PC-9 (cell line): ENCODE data around the gene SPEN. TPM values are rescaled to one million over a fixed set of nuclear protein-coding genes. Genes with fewer than 3 reads are reported as not detected.

Experiments
- BruUV-seq: library from RNA; stranded (reverse); fragments of 400-500 nt; replicated peaks from 2 replicates; lab custom pipeline; 2021; lab: Mats Ljungman, UMichigan
- CTCF ChIA-PET: fragments of 300-600 bp; sonication (Branson Sonifier 250); formaldehyde crosslinking; loops from one replicate; lab custom pipeline; 2022; ENCODE audit warnings: antibody characterized with exemption; lab: Charles Lee
- POLR2A ChIA-PET: fragments of 300-600 bp; sonication (Branson Sonifier 250); formaldehyde crosslinking; loops from one replicate; lab custom pipeline; 2022; ENCODE audit warnings: antibody characterized with exemption; ENCODE audit not compliant: unreplicated experiment; lab: Charles Lee
- DNase-seq, 2 experiments: peaks; one replicate each; pipeline versions ENCODE4 v3.0.0 to v3.0.0-alpha.2; 2015 to 2022; ENCODE audit warnings: mixed read lengths in 1 of 2
- H2AFZ ChIP-seq: fragments of 200-600 bp; sonication (generic); 2 replicates; pipeline ENCODE4 v1.8.1; 2017; ENCODE audit warnings: antibody characterized with exemption
- H3F3A ChIP-seq: fragments of 200-600 bp; sonication (generic); 2 replicates; pipeline ENCODE4 v1.8.1; 2017; ENCODE audit warnings: antibody characterized with exemption, mild to moderate bottlenecking, low read depth; ENCODE audit not compliant: insufficient read depth
- H3K27ac ChIP-seq: fragments of 200-600 bp; sonication (generic); 2 replicates; pipeline ENCODE4 v1.6.1; 2016; ENCODE audit warnings: mixed run types
- H3K27me3 ChIP-seq: fragments of 200-600 bp; sonication (generic); 2 replicates; pipeline ENCODE4 v1.6.1; 2016; ENCODE audit warnings: low read depth, mixed run types; ENCODE audit not compliant: insufficient read depth
- H3K36me3 ChIP-seq: fragments of 200-600 bp; sonication (generic); 2 replicates; pipeline ENCODE4 v1.6.1; 2016; ENCODE audit warnings: low read depth, mixed run types
- H3K4me1 ChIP-seq: fragments of 200-600 bp; sonication (generic); replicated peaks from 2 replicates; pipeline ENCODE4 v1.6.1; 2016; ENCODE audit warnings: mixed run types; ENCODE audit not compliant: insufficient read depth
- H3K4me2 ChIP-seq: fragments of 200-600 bp; sonication (generic); 2 replicates; pipeline ENCODE4 v1.6.1; 2017; ENCODE audit warnings: mixed run types
- H3K4me3 ChIP-seq: fragments of 200-600 bp; sonication (generic); 2 replicates; pipeline ENCODE4 v1.6.1; 2016; ENCODE audit warnings: mixed run types
- H3K79me2 ChIP-seq: fragments of 200-600 bp; sonication (generic); 2 replicates; pipeline ENCODE4 v1.6.1; 2017; ENCODE audit warnings: low read depth, mixed run types
- H3K9me2 ChIP-seq: fragments of 200-600 bp; sonication (generic); 2 replicates; pipeline ENCODE4 v1.8.1; 2017; ENCODE audit warnings: mild to moderate bottlenecking; ENCODE audit not compliant: insufficient read depth
- H3K9me3 ChIP-seq: fragments of 200-600 bp; sonication (generic); 2 replicates; pipeline ENCODE4 v1.8.1; 2016; ENCODE audit warnings: low read depth; ENCODE audit not compliant: insufficient read depth
- H4K20me1 ChIP-seq: fragments of 200-600 bp; sonication (generic); 2 replicates; pipeline ENCODE4 v1.8.1; 2017; ENCODE audit not compliant: insufficient read depth
- EZH2 ChIP-seq: fragments of 200-600 bp; sonication (generic); IDR thresholded peaks from 2 replicates; pipeline ENCODE4 v1.8.0; 2017; ENCODE audit warnings: antibody characterized with exemption, low read depth
- intact Hi-C: fragments of 100-400 bp; cut with micrococcal nuclease; formaldehyde crosslinking; loops from one replicate; pipeline ENCODE4 v1.10.0; 2022; ENCODE audit not compliant: unreplicated experiment
- total RNA-seq: library from RNA; stranded (reverse); gene quantifications from 2 replicates; pipeline ENCODE4 v1.2.3, GENCODE V29; 2021
- TF ChIP-seq, protein P1 (sequence below): fragments of 200-600 bp; sonication (generic); conservative IDR thresholded peaks from 2 replicates; pipeline ENCODE4 v1.6.1; 2017; ENCODE audit warnings: mixed run types, antibody characterized with exemption, mild to moderate bottlenecking, moderate library complexity

The SPEN gene
- total RNA-seq, 1 experiment from 2014 or later: 46.8 TPM

DNA sequence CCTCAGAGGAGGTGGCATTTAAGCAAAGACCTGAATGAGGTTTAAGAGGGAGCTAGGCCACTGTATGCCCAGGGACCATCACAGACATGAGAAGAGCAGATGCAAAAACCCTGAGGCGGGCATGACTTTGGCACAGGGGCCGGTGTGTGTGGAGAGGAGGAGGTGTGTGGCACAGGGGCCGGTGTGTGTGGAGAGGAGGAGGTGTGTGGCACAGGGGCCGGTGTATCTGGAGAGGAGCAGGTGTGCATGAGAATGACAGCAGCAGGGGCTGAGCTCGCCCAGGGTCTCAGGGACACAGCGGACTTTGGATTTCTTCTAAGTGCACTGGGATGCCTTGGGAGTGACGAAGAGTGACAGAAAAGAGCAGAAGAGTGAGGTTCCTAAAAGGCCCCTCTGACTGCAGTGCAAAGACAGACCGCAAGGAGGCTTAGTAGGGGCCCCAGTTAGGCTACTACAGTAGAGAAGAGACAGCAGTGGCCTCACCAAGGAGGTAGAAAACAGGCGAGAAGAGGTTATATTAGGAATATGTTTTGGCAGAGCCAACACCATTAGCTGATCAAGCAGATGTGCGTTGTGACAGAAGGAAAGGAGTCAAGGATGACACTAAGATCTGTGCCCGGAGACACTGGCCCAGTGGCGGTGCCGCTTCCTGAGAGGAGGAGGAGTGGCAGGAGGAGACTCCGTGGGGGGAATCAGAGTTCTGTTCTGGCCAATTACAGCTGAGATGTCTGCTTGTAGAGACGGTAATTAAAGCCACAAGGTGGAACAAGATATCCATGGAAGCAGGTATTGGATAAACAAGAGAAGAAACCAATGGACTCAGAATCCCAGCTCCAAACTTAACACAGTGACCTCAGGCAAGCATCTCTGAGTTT, 110.0 kb downstream of the SPEN start:
- Histone ChIP-seq H3K4me3 (no peak overlapping the region), H3K4me2 (no peak overlapping the region), H4K20me1 (no peaks in the 10 kb centered on the region), H3K36me3 (no peaks in the 10 kb centered on the region), H3K27ac (no peak overlapping the region), H3K4me1 (peaks cover 16% of the 10 kb centered on the region), H2AFZ (no peak overlapping the region), H3K79me2 (0 out of 2 replicates have a peak, but pooled peaks cover 5% of the 10 kb centered on the region), H3F3A (peaks cover 6% of the 10 kb centered on the region; the same call in 1 of the 2 replicates), H3K27me3 (no peaks in the 10 kb centered on the region), H3K9me3 (no peaks in the 10 kb centered on the region), H3K9me2 (no peaks in the 10 kb centered on the region)
- ChIA-PET CTCF (interaction anchor here (0.6 kb wide), 2 partner anchors 80 to 143 kb away, joined by 5 to 6 read pairs; no protein-coding TSS in a partner anchor), POLR2A (interaction anchor here (0.7 kb wide), 1 partner anchor 204 kb away, joined by 5 read pairs; no protein-coding TSS in a partner anchor)
- intact Hi-C loops: no loop called here
- TF ChIP-seq, protein P1, sequence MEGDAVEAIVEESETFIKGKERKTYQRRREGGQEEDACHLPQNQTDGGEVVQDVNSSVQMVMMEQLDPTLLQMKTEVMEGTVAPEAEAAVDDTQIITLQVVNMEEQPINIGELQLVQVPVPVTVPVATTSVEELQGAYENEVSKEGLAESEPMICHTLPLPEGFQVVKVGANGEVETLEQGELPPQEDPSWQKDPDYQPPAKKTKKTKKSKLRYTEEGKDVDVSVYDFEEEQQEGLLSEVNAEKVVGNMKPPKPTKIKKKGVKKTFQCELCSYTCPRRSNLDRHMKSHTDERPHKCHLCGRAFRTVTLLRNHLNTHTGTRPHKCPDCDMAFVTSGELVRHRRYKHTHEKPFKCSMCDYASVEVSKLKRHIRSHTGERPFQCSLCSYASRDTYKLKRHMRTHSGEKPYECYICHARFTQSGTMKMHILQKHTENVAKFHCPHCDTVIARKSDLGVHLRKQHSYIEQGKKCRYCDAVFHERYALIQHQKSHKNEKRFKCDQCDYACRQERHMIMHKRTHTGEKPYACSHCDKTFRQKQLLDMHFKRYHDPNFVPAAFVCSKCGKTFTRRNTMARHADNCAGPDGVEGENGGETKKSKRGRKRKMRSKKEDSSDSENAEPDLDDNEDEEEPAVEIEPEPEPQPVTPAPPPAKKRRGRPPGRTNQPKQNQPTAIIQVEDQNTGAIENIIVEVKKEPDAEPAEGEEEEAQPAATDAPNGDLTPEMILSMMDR: no peak
- TF ChIP-seq EZH2: no peak
- no TSS peak for BruUV-seq
- DNase-seq: no peak

GRCh38 chr1:15958111-15958510, 110.6 kb downstream of the SPEN start:
- CTCF ChIA-PET: interaction anchor here (0.6 kb wide), 2 partner anchors 81 to 144 kb away, joined by 5 to 6 read pairs; no protein-coding TSS in a partner anchor
- Histone ChIP-seq H3K4me2 (no peak overlapping the region), H3K79me2 (0 out of 2 replicates have a peak, but pooled peaks cover 4% of the 10 kb centered on the region), H3K27ac (no peak overlapping the region), H3K9me2 (no peaks in the 10 kb centered on the region), H2AFZ (no peak overlapping the region), H3F3A (0 out of 2 replicates have a peak, but pooled peaks cover 2% of the 10 kb centered on the region), H4K20me1 (no peaks in the 10 kb centered on the region), H3K9me3 (no peaks in the 10 kb centered on the region), H3K36me3 (no peaks in the 10 kb centered on the region), H3K4me3 (no peak overlapping the region), H3K27me3 (no peaks in the 10 kb centered on the region), H3K4me1 (peaks cover 11% of the 10 kb centered on the region)
- POLR2A ChIA-PET: no interaction called here
- intact Hi-C loops: no loop called here
- TF ChIP-seq, protein P1: no peak
- no peak for TF ChIP-seq EZH2
- DNase-seq: no peak
- no TSS peak for BruUV-seq

- Histone ChIP-seq H3F3A (0 out of 2 replicates have a peak, but pooled peaks cover 2% of the 10 kb centered on the region), H4K20me1 (no peaks in the 10 kb centered on the region), H3K36me3 (no peaks in the 10 kb centered on the region), H3K27me3 (no peaks in the 10 kb centered on the region), H3K79me2 (0 out of 2 replicates have a peak, but pooled peaks cover 1% of the 10 kb centered on the region), H3K9me3 (no peaks in the 10 kb centered on the region), H3K4me3 (no peak overlapping the region), H3K9me2 (no peaks in the 10 kb centered on the region), H3K4me1 (0 out of 2 replicates have a peak, but pooled peaks cover 5% of the 10 kb centered on the region), H3K27ac (no peak overlapping the region), H3K4me2 (no peak overlapping the region), H2AFZ (no peak overlapping the region)
- intact Hi-C loops: no loop called here
- no TSS peak for BruUV-seq
- ChIA-PET POLR2A (interaction anchor here (0.7 to 0.9 kb wide), 2 partner anchors 30 to 96 kb away, joined by 19 to 29 read pairs; no protein-coding TSS in a partner anchor), CTCF (interaction anchor here (0.5 to 0.7 kb wide), 5 partner anchors 60 to 1519 kb away, joined by 3 to 8 read pairs (median 5); no protein-coding TSS in a partner anchor)
- TF ChIP-seq EZH2: no peak
- TF ChIP-seq, protein P1: no peak
- DNase-seq: no peak
Measured at GRCh38 chr1:15958793-15959192, 111.3 kb downstream of the SPEN start.
